ENCODE results near the gene SNORC. TPM values are rescaled to one million over a fixed set of nuclear protein-coding genes. Genes with fewer than 3 reads are reported as not detected.
A peak's percentile ranks its signal among the peaks of the same experiment; 100 is the strongest.
"Not testable (repeated sequence)": the region's sequence is repeated elsewhere in the genome, so short reads cannot be mapped to it uniquely, and the experiment has no call there.

Gene SNORC
- total RNA-seq, 6 donors from 2014 or later = 0.20 to 2.1 (median 1.0) TPM

DNA sequence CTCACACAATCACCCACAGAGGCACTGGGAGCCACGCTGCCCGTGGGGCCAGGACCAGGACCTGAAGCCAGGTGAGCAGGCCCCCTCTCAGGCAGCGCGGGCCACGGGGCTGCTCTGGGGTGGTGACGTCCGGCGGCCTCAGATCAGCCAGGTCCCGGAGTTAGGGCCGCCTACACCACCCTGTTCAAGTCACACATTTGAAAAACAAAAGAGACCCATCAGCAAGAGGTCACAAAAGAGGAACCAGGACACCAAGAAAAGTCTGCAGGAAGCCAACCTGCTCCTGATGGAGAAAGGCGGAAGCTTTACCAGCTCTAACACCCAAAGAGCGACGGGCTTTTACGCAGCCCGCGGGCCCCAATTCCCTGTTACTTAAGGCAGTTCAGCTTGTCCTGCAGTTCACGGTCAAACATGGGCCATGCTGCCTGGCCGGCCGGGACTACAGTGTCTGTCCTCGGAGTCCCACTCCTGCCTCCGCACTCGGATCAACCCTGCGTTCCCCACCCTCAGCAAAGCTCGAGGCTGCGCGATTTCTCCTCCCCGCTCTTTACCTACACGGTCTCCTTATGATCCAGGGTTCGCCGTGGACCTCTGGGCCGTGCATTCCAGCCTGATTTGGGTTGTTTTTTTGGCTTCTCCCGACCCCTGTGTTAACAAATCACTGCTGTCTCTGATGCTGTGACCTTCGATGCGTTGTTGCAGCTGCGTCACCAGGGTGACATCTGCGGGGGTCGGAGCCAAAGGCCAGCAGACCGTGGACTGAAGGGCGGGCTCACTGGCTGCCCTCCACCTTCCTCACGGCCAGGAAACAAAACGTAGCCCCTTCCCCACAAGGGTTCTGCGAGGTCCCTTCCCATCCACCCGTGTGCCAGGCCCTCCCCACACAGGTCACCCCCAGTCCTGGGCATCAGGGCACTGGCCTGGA, 31.0 kb downstream of the SNORC start:
- ATAC-seq (ENCODE audit: low FRiP score in 2 of 2) = no peak
- TF ChIP-seq EP300 (IDR thresholded peaks at IDR 0.05) (no peak), POLR2A (IDR thresholded peaks at IDR 0.05) (no peak), POLR2AphosphoS5 (IDR thresholded peaks at IDR 0.05) (no peak)
- TF ChIP-seq, protein P1, sequence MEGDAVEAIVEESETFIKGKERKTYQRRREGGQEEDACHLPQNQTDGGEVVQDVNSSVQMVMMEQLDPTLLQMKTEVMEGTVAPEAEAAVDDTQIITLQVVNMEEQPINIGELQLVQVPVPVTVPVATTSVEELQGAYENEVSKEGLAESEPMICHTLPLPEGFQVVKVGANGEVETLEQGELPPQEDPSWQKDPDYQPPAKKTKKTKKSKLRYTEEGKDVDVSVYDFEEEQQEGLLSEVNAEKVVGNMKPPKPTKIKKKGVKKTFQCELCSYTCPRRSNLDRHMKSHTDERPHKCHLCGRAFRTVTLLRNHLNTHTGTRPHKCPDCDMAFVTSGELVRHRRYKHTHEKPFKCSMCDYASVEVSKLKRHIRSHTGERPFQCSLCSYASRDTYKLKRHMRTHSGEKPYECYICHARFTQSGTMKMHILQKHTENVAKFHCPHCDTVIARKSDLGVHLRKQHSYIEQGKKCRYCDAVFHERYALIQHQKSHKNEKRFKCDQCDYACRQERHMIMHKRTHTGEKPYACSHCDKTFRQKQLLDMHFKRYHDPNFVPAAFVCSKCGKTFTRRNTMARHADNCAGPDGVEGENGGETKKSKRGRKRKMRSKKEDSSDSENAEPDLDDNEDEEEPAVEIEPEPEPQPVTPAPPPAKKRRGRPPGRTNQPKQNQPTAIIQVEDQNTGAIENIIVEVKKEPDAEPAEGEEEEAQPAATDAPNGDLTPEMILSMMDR (IDR thresholded peaks at IDR 0.05) = no peak
- WGBS, 2 donors = 66 to 71% methylated on average over 38 to 39 of the region's 43 CpGs
- H3K4me1 ChIP-seq = no peaks in the 10 kb centered on the region
- DNase-seq = peak in 1 of 2 donors; percentile 57
- H3K4me3 ChIP-seq = no peak overlapping the region
- H3K27me3 ChIP-seq = no peaks in the 10 kb centered on the region
- no peaks in the 10 kb centered on the region for H3K36me3 ChIP-seq
- no peaks in the 10 kb centered on the region for H3K9me3 ChIP-seq
- no peak overlapping the region for H3K27ac ChIP-seq

DNA sequence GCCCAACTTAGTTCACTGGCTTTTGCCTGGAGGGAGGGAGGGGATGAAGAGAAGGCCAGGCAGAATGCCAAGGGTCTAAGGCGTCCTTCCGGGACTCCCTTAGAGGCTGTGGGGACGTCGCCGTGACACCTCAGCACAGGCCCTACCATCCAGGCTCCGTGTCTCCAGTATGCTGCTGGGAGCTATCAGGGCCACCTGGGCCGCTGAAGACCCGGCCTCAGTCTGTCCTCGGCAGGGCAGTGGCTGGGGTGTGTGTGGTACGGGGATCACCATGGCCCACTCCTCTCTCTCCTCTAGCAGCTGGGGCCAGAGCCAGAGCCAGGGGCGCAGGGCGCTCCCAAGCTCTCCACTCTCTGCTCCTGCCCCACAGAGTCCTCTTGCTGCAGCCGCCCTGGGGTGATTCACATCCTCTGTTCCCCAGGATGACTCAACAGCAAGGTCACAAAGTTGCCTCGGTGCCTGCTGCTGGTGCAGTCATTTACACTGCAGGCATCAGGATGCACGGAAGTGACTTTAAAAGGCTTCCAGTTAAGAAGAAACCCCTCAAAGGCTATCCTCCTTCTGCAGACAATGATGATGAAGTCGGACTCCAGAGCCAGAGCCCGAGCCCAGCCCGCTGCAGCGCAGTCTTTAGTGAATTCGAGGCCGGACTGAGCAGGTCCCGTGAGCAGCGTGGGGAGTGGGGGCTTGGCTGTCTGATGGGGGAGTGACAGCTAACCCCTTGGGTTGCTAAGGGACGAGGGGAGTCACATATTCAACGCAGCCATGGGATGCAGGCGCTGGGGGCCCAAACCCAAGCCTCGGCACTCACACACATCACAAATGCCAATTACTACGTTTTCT, 31.9 kb downstream of the SNORC start:
- H3K27me3 ChIP-seq = no peaks in the 10 kb centered on the region
- H3K9me3 ChIP-seq = no peaks in the 10 kb centered on the region
- 76 to 78% methylated on average over 8 to 25 of the region's 28 CpGs for WGBS, 2 donors
- H3K27ac ChIP-seq = no peak overlapping the region
- no peak overlapping the region for H3K4me3 ChIP-seq
- no peak for TF ChIP-seq POLR2A (IDR thresholded peaks at IDR 0.05)
- TF ChIP-seq, protein P1 (IDR thresholded peaks at IDR 0.05) = no peak
- TF ChIP-seq EP300 (IDR thresholded peaks at IDR 0.05) = no peak
- no peak for TF ChIP-seq POLR2AphosphoS5 (IDR thresholded peaks at IDR 0.05)
- peak in 1 of 2 donors; percentile 75 for DNase-seq
- H3K4me1 ChIP-seq = no peaks in the 10 kb centered on the region
- H3K36me3 ChIP-seq = no peaks in the 10 kb centered on the region
- ATAC-seq (ENCODE audit: low FRiP score in 2 of 2) = peak; percentile 58 to 64

DNA sequence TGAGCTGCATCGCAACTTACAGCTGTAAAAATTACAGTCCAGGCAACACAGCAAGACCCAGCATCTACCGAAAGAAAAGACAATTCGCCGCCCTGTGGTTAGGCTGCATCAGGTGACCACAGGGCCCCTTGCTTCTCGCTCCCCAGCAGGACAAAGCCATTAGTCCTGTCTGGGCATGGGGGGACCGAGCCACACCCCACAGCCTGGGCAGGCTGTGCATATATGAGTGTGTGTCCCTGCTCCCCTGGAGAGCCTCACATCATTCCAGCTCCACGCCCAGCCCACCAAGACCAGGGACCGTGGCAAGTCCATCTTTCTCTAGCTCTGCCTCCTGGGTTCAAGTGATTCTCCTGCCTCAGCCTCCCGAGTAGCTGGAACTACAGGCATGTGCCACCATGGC, 33.9 kb downstream of the SNORC start:
- Histone ChIP-seq H3K9me3 (no peaks in the 10 kb centered on the region), H3K27me3 (no peaks in the 10 kb centered on the region), H3K4me1 (no peaks in the 10 kb centered on the region), H3K4me3 (no peak overlapping the region), H3K36me3 (no peaks in the 10 kb centered on the region), H3K27ac (no peak overlapping the region)
- ATAC-seq (ENCODE audit: low FRiP score in 2 of 2) (no peak), DNase-seq (no peak)
- 87% methylated on average over 6 to 9 of the region's 9 CpGs for WGBS, 2 donors
- TF ChIP-seq POLR2A (IDR thresholded peaks at IDR 0.05) (no peak), POLR2AphosphoS5 (IDR thresholded peaks at IDR 0.05) (no peak), EP300 (IDR thresholded peaks at IDR 0.05) (no peak)
- TF ChIP-seq, protein P1 (IDR thresholded peaks at IDR 0.05) = no peak

DNA sequence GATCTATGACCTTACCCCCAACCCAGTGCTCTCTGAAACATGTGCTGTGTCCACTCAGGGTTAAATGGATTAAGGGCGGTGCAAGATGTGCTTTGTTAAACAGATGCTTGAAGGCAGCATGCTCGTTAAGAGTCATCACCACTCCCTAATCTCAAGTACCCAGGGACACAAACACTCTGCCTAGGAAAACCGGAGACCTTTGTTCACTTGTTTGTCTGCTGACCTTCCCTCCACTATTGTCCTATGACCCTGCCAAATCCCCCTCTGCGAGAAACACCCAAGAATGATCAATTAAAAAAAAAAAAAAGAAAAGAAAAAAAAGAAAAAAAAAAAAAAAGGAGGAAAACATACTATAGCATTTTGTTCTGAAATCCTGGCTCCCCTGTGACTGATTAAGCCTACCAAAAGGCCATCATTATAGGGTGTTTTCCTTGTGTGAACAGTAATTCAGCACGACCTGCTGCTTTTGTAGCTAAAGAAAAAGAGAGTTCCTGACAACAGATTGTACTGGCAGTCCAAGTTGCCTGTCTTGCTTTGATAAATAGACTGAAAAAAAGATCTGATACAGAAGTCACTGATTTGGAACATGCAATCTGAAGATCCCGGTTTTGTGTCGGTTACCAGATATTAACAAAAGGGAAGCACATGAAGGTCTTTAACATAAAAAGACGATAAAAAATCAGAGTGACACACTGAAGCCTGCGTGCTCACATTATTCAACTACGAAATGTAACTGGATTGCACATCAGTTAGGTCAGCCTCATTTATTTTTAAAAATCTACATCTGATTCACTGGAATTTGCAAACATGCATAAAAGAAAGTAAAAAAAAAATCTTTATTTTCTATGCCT, 37.0 kb downstream of the SNORC start:
- not testable (repeated sequence) for H3K27me3 ChIP-seq; H3K36me3 ChIP-seq; ATAC-seq (ENCODE audit: low FRiP score in 2 of 2); H3K9me3 ChIP-seq; H3K4me1 ChIP-seq; H3K27ac ChIP-seq; H3K4me3 ChIP-seq; DNase-seq
- WGBS, 2 donors = 55 to 60% methylated on average over 8 to 9 of the region's 10 CpGs

DNA sequence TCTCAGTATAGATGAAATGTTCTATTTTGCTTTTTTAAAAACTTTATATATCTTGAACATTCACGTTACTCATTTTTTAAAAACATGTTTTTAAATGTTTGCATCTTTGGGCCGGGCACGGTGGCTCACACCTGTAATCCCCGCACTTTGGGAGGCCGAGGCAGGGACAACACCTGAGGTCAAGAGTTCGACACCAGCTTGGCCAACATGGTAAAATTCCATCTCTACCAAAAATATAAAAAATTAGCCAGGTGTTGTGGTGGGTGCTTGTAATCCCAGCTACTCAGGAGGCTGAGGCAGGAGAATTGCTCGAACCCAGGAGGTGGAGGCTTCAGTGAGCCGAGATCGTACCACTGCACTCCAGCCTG, 37.6 kb downstream of the SNORC start:
- not testable (repeated sequence) for DNase-seq; H3K36me3 ChIP-seq; ATAC-seq (ENCODE audit: low FRiP score in 2 of 2); H3K27ac ChIP-seq; H3K4me3 ChIP-seq; H3K27me3 ChIP-seq; H3K9me3 ChIP-seq; H3K4me1 ChIP-seq
- 94% methylated on average over 9 of the region's 9 CpGs for WGBS, 2 donors
